K562 (cell line): Measurements from ENCODE around the gene SPINK4. TPM values are rescaled to one million over a fixed set of nuclear protein-coding genes. Genes with fewer than 3 reads are reported as not detected.

Source experiments
- CSDE1 ChIP-seq, 2 experiments: fragments of 450-650 bp; IDR thresholded peaks; 2 replicates each; pipeline ENCODE4 v1.6.1; 2016; ENCODE audit warnings: mild to moderate bottlenecking in 1 of 2
- ELK1 ChIP-seq: sonication (generic); formaldehyde crosslinking; IDR thresholded peaks from 2 replicates; pipeline ENCODE4 v1.8.1; 2022; ENCODE audit warnings: missing genetic modification reagents
- FOXM1 ChIP-seq, 2 experiments: fragments of 450-650 bp in 1 of 2; sonication (generic) in 1 of 2; formaldehyde crosslinking in 1 of 2; IDR thresholded peaks; 2 replicates each; pipeline versions ENCODE4 v1.6.1 to v1.9.0; 2017 to 2022; ENCODE audit warnings: low read depth in 2 of 2, mild to moderate bottlenecking in 2 of 2, missing genetic modification reagents in 1 of 2, moderate library complexity in 1 of 2
- NFYB ChIP-seq: IDR thresholded peaks from 2 replicates; pipeline ENCODE4 v1.6.1; 2011; ENCODE audit warnings: mild to moderate bottlenecking, moderate library complexity; ENCODE audit not compliant: insufficient read length; ENCODE audit errors: extremely low read depth
- PRPF4 ChIP-seq: fragments of 200-400 bp; formaldehyde crosslinking; IDR thresholded peaks from one replicate; pipeline ENCODE4 v1.6.1; 2017; ENCODE audit warnings: low read length, low read depth, mild to moderate bottlenecking; ENCODE audit not compliant: insufficient read depth, poor library complexity, severe bottlenecking
- RCOR1 ChIP-seq, 2 experiments: IDR thresholded peaks; 2 replicates each; pipeline ENCODE4 v1.6.1; 2012; ENCODE audit warnings: low read depth in 2 of 2, low read length in 2 of 2, borderline replicate concordance in 1 of 2, improper control_type of control experiment in 1 of 2
- RNF2 ChIP-seq: sonication (generic); IDR thresholded peaks from 2 replicates; pipeline ENCODE4 v1.6.1; 2016
- SREBF1 ChIP-seq: fragments of 150-350 bp; IDR thresholded peaks from 2 replicates; pipeline ENCODE4 v1.6.1; 2014; ENCODE audit warnings: antibody characterized with exemption, low read depth, low read length, borderline replicate concordance
- WHSC1 ChIP-seq: IDR thresholded peaks from one replicate; pipeline ENCODE4 v1.6.1; 2012; ENCODE audit warnings: low read length, control low read depth, inconsistent platforms
- ZBTB9 ChIP-seq: fragments of 450-650 bp; formaldehyde crosslinking; IDR thresholded peaks from 2 replicates; pipeline ENCODE4 v1.4.0; 2020; ENCODE audit warnings: mild to moderate bottlenecking, moderate library complexity
- ZC3H11A ChIP-seq: IDR thresholded peaks from 2 replicates; pipeline ENCODE4 v1.6.1; 2012; ENCODE audit warnings: low read depth, low read length, improper control_type of control experiment
- ZEB2 ChIP-seq: fragments of 450-650 bp; IDR thresholded peaks from 2 replicates; pipeline ENCODE4 v1.6.1; 2016
- ZNF146 ChIP-seq: IDR thresholded peaks from one replicate; pipeline ENCODE4 v1.6.1; 2018; ENCODE audit warnings: missing compliant biosample characterization; ENCODE audit not compliant: unreplicated experiment
- ZNF253 ChIP-seq: fragments of 250-450 bp; sonication (Bioruptor Pico); conservative IDR thresholded peaks from 2 replicates; pipeline ENCODE4 v1.6.1; 2021; ENCODE audit warnings: mild to moderate bottlenecking
- ZNF395 ChIP-seq: fragments of 200-800 bp; sonication (Bioruptor generic); IDR thresholded peaks from 2 replicates; pipeline ENCODE4 v1.6.1; 2017; ENCODE audit warnings: missing genetic modification characterization, missing compliant biosample characterization
- ZNF583 ChIP-seq: fragments of 250-450 bp; sonication (Bioruptor Pico); IDR thresholded peaks from 2 replicates; pipeline ENCODE4 v1.4.0; 2020
- ZNF609 ChIP-seq: sonication (generic); formaldehyde crosslinking; IDR thresholded peaks from 2 replicates; pipeline ENCODE4 v1.8.1; 2023; ENCODE audit warnings: missing genetic modification reagents, mild to moderate bottlenecking, borderline replicate concordance
- ZNF668 ChIP-seq: fragments of 250-450 bp; sonication (Bioruptor Pico); IDR thresholded peaks from 2 replicates; pipeline ENCODE4 v1.8.0; 2022; ENCODE audit warnings: mild to moderate bottlenecking, inconsistent platforms
- polyA plus RNA-seq, 8 experiments: library from polyadenylated mRNA; depleted of rRNA in 4 of 8; stranded (reverse) in 5 of 8; unstranded in 3 of 8; fragments of >200 nt; fragmentation: Nextera tagmentation in 2 of 8; fragmentation: Illumina TruSeq in 1 of 8; extraction: Ambion mirVana in 2 of 8; extraction: Trizol in 1 of 8; gene quantifications; 2 replicates each; pipeline versions ENCODE4 v1.2.1 to v1.2.3, GENCODE V29; 2011 to 2014; ENCODE audit warnings: inconsistent platforms in 1 of 8, missing spikeins in 1 of 8
- total RNA-seq, 7 experiments: library from RNA; depleted of rRNA in 6 of 7; stranded (reverse); fragments of >200 nt in 6 of 7; fragmentation: Illumina TruSeq in 2 of 7; extraction: Trizol in 2 of 7; gene quantifications; 2 replicates each; pipeline versions ENCODE4 v1.2.1 to v1.2.3, GENCODE V29; 2011 to 2021; ENCODE audit warnings: low replicate concordance in 1 of 7

The SPINK4 gene
- total and polyA plus RNA-seq, 9 of the 15 experiments (the other 6 are each of a cell fraction or from before 2014, with no cell fraction given), result 0.74 to 5.5 (median 2.1) TPM; not detected in 2

GRCh38 chr9:33290247-33291030 lies 50.5 kb downstream of the SPINK4 start, which contains the start of gene NFX1 (continued):
- TF ChIP-seq PRPF4 (no peak), ZNF583 (CRISPR knock-in tag) (no peak), SREBF1 (peak; percentile 41; the same call in 1 of the 2 replicates), NFYB (no peak), ZNF146 (CRISPR knock-in tag) (no peak), ZBTB9 (CRISPR knock-in tag) (no peak), ELK1 (CRISPR knock-in tag) (no peak), ZNF253 (CRISPR knock-in tag) (no peak), ZEB2 (0 out of 2 replicates have a peak, but pooled peaks have one; percentile 11), ZNF609 (peak; percentile 63; the same call in 1 of the 2 replicates), WHSC1 (no peak), CSDE1 (IDR thresholded peaks at IDR 0.05) (peak in 1 of 2 experiments; percentile 81; a peak in 2 of 4 replicates), ZC3H11A (no peak), RNF2 (no peak; the same call in 1 of the 2 replicates), RCOR1 (IDR thresholded peaks at IDR 0.05; ENCODE audit: borderline replicate concordance in 1 of 2, low read depth in 2 of 2, low read length in 2 of 2) (peak in 1 of 2 experiments; percentile 56; a peak in 2 of 4 replicates), ZNF668 (CRISPR knock-in tag) (no peak), FOXM1 (IDR thresholded peaks at IDR 0.05; ENCODE audit: low read depth) (no peak), FOXM1 (CRISPR knock-in tag; IDR thresholded peaks at IDR 0.05; ENCODE audit: low read depth) (no peak), ZNF395 (CRISPR knock-in tag) (peak; percentile 74; the same call in 1 of the 2 replicates)
